Endothelial cell of umbilical vein (primary cell): ENCODE data around the gene ESCO1. TPM values are rescaled to one million over a fixed set of nuclear protein-coding genes. Genes with fewer than 3 reads are reported as not detected.

Experiments used
- BruUV-seq: library from RNA; stranded (reverse); fragments of 400-500 nt; replicated peaks from 2 replicates; lab custom pipeline; 2021; lab: Mats Ljungman, UMichigan
- CTCF ChIA-PET: fragments of 300-600, 350-600 bp; sonication (Branson Sonifier 250); formaldehyde crosslinking; loops from one replicate; lab custom pipeline; 2021; ENCODE audit warnings: antibody characterized with exemption, inconsistent platforms; lab: Charles Lee
- POLR2A ChIA-PET: fragments of 300-600, 350-600 bp; sonication (Branson Sonifier 250); formaldehyde crosslinking; loops from one replicate; lab custom pipeline; 2021; ENCODE audit warnings: antibody characterized with exemption, inconsistent platforms; lab: Charles Lee
- DNase-seq: peaks from one replicate; pipeline ENCODE4 v3.0.0-alpha.2; 2011; ENCODE audit warnings: low read depth, low spot score
- FAIRE-seq: peaks from 2 replicates; lab custom pipeline; 2011; peaks lifted over from hg19 to GRCh38; lab: Jason Lieb, UNC
- H2AFZ ChIP-seq: 2 replicates; pipeline ENCODE4 v1.6.0; 2012; ENCODE audit warnings: low read depth, low read length, control low read depth, inconsistent platforms
- H3K27ac ChIP-seq: 2 replicates; pipeline ENCODE4 v1.5.1; 2011; ENCODE audit warnings: low read depth, mild to moderate bottlenecking, control low read depth, low read length, moderate library complexity; ENCODE audit not compliant: insufficient read depth
- H3K27me3 ChIP-seq, 2 experiments: 2 replicates each; pipeline versions ENCODE4 v1.6.0 to v1.6.1; 2011; ENCODE audit warnings: low read length in 2 of 2, mixed read lengths in 1 of 2; ENCODE audit not compliant: control insufficient read depth in 2 of 2, insufficient read depth in 2 of 2
- H3K36me3 ChIP-seq, 2 experiments: 2 replicates in 1 of 2; 3 replicates in 1 of 2; pipeline ENCODE4 v1.5.1; 2011; ENCODE audit warnings: low read length in 2 of 2, mild to moderate bottlenecking in 1 of 2, moderate library complexity in 1 of 2; ENCODE audit not compliant: control insufficient read depth in 2 of 2, insufficient read depth in 2 of 2; ENCODE audit errors: extremely low read depth in 1 of 2
- H3K4me1 ChIP-seq: 3 replicates; pipeline ENCODE4 v1.5.1; 2011; ENCODE audit warnings: mild to moderate bottlenecking, low read length; ENCODE audit not compliant: control insufficient read depth, insufficient read depth; ENCODE audit errors: extremely low read depth
- H3K4me2 ChIP-seq: 2 replicates; pipeline ENCODE4 v1.6.1; 2011; ENCODE audit warnings: low read length, control low read depth, mixed read lengths; ENCODE audit not compliant: insufficient read depth
- H3K4me3 ChIP-seq, 3 experiments: fragments of 200-600 bp in 1 of 3; sonication (generic), shearing (Covaris generic) in 1 of 3; replicated peaks in 1 of 3; 2 replicates each; pipeline ENCODE4 v1.5.1; 2011 to 2016; ENCODE audit warnings: control low read depth in 3 of 3, low read length in 3 of 3, mild to moderate bottlenecking in 2 of 3, inconsistent platforms in 1 of 3, low read depth in 1 of 3, moderate library complexity in 1 of 3; ENCODE audit not compliant: insufficient read depth in 1 of 3
- H3K79me2 ChIP-seq: 2 replicates; pipeline ENCODE4 v1.6.0; 2012; ENCODE audit warnings: low read length, inconsistent platforms; ENCODE audit not compliant: control insufficient read depth, insufficient read depth
- H3K9ac ChIP-seq: replicated peaks from 2 replicates; pipeline ENCODE3; 2011; ENCODE audit warnings: low read length, control low read depth; ENCODE audit not compliant: insufficient read depth; ENCODE audit errors: extremely low read depth
- H3K9me1 ChIP-seq: replicated peaks from 3 replicates; pipeline ENCODE4 v1.6.0; 2011; ENCODE audit warnings: mild to moderate bottlenecking, low read length; ENCODE audit not compliant: control insufficient read depth, insufficient read depth; ENCODE audit errors: extremely low read depth
- H3K9me3 ChIP-seq: replicated peaks from 2 replicates; pipeline ENCODE4 v1.5.1; 2012; ENCODE audit warnings: low read length, inconsistent platforms; ENCODE audit not compliant: control insufficient read depth, insufficient read depth
- H4K20me1 ChIP-seq: replicated peaks from 2 replicates; pipeline ENCODE3; 2011; ENCODE audit warnings: mild to moderate bottlenecking, low read length; ENCODE audit not compliant: control insufficient read depth, insufficient read depth; ENCODE audit errors: extremely low read depth
- CTCF ChIP-seq, 2 donors: IDR thresholded peaks; 1 replicate in 1 of 2; 2 replicates in 1 of 2; pipeline ENCODE4 v1.5.1; 2011; ENCODE audit warnings: low read length in 2 of 2, mild to moderate bottlenecking in 2 of 2, moderate library complexity in 2 of 2, control low read depth in 1 of 2, inconsistent platforms in 1 of 2, low read depth in 1 of 2; ENCODE audit not compliant: insufficient read depth in 1 of 2; ENCODE audit errors: extremely low read depth in 1 of 2
- EZH2 ChIP-seq: IDR thresholded peaks from 2 replicates; pipeline ENCODE4 v1.6.1; 2012; ENCODE audit warnings: borderline replicate concordance, low read depth, mild to moderate bottlenecking, moderate library complexity, low read length, inconsistent platforms; ENCODE audit not compliant: severe bottlenecking
- FOS ChIP-seq: IDR thresholded peaks from 2 replicates; pipeline ENCODE4 v1.6.1; 2011; ENCODE audit warnings: mild to moderate bottlenecking, low read length, moderate library complexity, borderline replicate concordance; ENCODE audit not compliant: insufficient read depth
- GATA2 ChIP-seq: IDR thresholded peaks from 2 replicates; pipeline ENCODE4 v1.7.0; 2011; ENCODE audit warnings: low read depth, mild to moderate bottlenecking, moderate library complexity, mixed read lengths, low read length; ENCODE audit not compliant: insufficient read length, insufficient read depth
- JUN ChIP-seq: IDR thresholded peaks from 2 replicates; pipeline ENCODE4 v1.6.1; 2011; ENCODE audit warnings: borderline replicate concordance, low read depth; ENCODE audit not compliant: insufficient read length, insufficient read depth
- MAX ChIP-seq: IDR thresholded peaks from 2 replicates; pipeline ENCODE4 v1.6.1; 2011; ENCODE audit not compliant: insufficient read depth, insufficient read length
- MYC ChIP-seq: IDR thresholded peaks from one replicate; pipeline ENCODE4 v1.6.1; 2011; ENCODE audit warnings: mild to moderate bottlenecking, low read depth, low read length
- POLR2A ChIP-seq: IDR thresholded peaks from 2 replicates; pipeline ENCODE4 v1.6.1; 2012; ENCODE audit warnings: low read depth, mild to moderate bottlenecking, control low read depth, low read length
- POLR2AphosphoS5 ChIP-seq: IDR thresholded peaks from 2 replicates; pipeline ENCODE4 v1.6.1; 2012; ENCODE audit warnings: low read depth, mild to moderate bottlenecking, control low read depth, low read length, moderate library complexity; ENCODE audit not compliant: insufficient read depth
- dilution Hi-C: fragments of 300-500 bp; cut with MboI; formaldehyde crosslinking; loops from one replicate; pipeline ENCODE4 v1.15.0; 2019; ENCODE audit warnings: low sequenced_read_pairs; ENCODE audit not compliant: extremely low pct_ligation_motif_present
- intact Hi-C: fragments of 100-400 bp; cut with micrococcal nuclease; formaldehyde crosslinking; loops from one replicate; pipeline ENCODE4 v1.10.0; 2022
- polyA plus RNA-seq, 4 experiments: library from polyadenylated mRNA; depleted of rRNA in 3 of 4; stranded (reverse) in 3 of 4; unstranded in 1 of 4; fragments of >200 nt; gene quantifications; 2 replicates each; pipeline versions ENCODE4 v1.2.1 to v1.2.3, GENCODE V29; 2011 to 2012; ENCODE audit warnings: missing spikeins in 1 of 4
- total RNA-seq: library from RNA; stranded (reverse); gene quantifications from 2 replicates; pipeline ENCODE4 v1.2.3, GENCODE V29; 2021

The ESCO1 gene
- total and polyA plus RNA-seq, 2 donors (not counting 3 experiments of a cell fraction or from before 2014, with no cell fraction given), result 2.1 to 12.0 TPM

GRCh38 chr18:21559195-21559594 lies 41.3 kb downstream of the ESCO1 start:
- Histone ChIP-seq H3K9me1 (no peaks in the 10 kb centered on the region), H3K36me3 (peaks cover 2% of the 10 kb centered on the region in 2 experiments), H3K79me2 (no peaks in the 10 kb centered on the region), H4K20me1 (no peaks in the 10 kb centered on the region), H3K4me3 (no peak overlapping the region), H3K4me1 (no peaks in the 10 kb centered on the region), H3K27me3 (no peaks in the 10 kb centered on the region), H2AFZ (no peak overlapping the region), H3K9me3 (no peaks in the 10 kb centered on the region), H3K27ac (no peak overlapping the region), H3K9ac (no peak overlapping the region), H3K4me2 (no peak overlapping the region)
- CTCF ChIA-PET, result no interaction called here
- intact Hi-C loops, result no loop called here
- DNase-seq, result no peak
- dilution Hi-C loops, result no loop called here
- FAIRE-seq, result no peak
- BruUV-seq, result no TSS peak
- TF ChIP-seq MYC (no peak), MAX (no peak), GATA2 (no peak), CTCF (IDR thresholded peaks at IDR 0.05; ENCODE audit: extremely low read depth in 1 of 2, insufficient read depth in 1 of 2, low read depth in 1 of 2, low read length in 2 of 2) (no peak), JUN (no peak), EZH2 (no peak), POLR2AphosphoS5 (no peak), FOS (no peak), POLR2A (no peak)
- POLR2A ChIA-PET, result no interaction called here
